Activated naive CD8-positive, alpha-beta T cell treated with anti-CD3 and anti-CD28 coated beads, Interleukin-2, amount 10 ng/mL, durations not matched to agents 7 days and 5 days (primary cell): ENCODE data around the gene ACAP1. TPM values are rescaled to one million over a fixed set of nuclear protein-coding genes. Genes with fewer than 3 reads are reported as not detected.

Source experiments
- ATAC-seq: fragments of 150-1000 bp; cut with Tn5 transposase; one replicate; pipeline ENCODE4 v1.10.0; 2021; ENCODE audit warnings: low read depth, moderate library complexity
- POLR2A ChIA-PET: fragments of 350-600 bp; sonication (Branson Sonifier 250); formaldehyde crosslinking; loops from one replicate; lab custom pipeline; 2021; ENCODE audit warnings: antibody characterized with exemption; lab: Charles Lee
- DNase-seq: peaks from one replicate; pipeline ENCODE4 v3.0.0; 2021
- H3K27ac Mint-ChIP-seq: one replicate; pipeline ENCODE4 v1.8.0; 2022; ENCODE audit warnings: mild to moderate bottlenecking, mixed read lengths
- H3K27me3 Mint-ChIP-seq: one replicate; pipeline ENCODE4 v1.8.0; 2022; ENCODE audit warnings: mild to moderate bottlenecking, moderate library complexity, mixed read lengths
- H3K36me3 Mint-ChIP-seq: one replicate; pipeline ENCODE4 v1.8.0; 2021; ENCODE audit warnings: mild to moderate bottlenecking, mixed read lengths
- H3K4me1 Mint-ChIP-seq: one replicate; pipeline ENCODE4 v1.8.0; 2021; ENCODE audit warnings: mixed read lengths
- H3K4me3 Mint-ChIP-seq: one replicate; pipeline ENCODE4 v1.8.0; 2022; ENCODE audit warnings: mild to moderate bottlenecking, moderate library complexity, mixed read lengths
- H3K9me3 Mint-ChIP-seq: one replicate; pipeline ENCODE4 v1.8.0; 2021; ENCODE audit warnings: mixed read lengths
- total RNA-seq, 2 experiments: library from RNA; stranded (reverse); gene quantifications; one replicate each; pipeline ENCODE4 v1.2.3, GENCODE V29; 2021

ACAP1 gene
- total RNA-seq, 2 experiments from 2014 or later = 710 to 756 TPM

GRCh38 chr17:7392696-7393612, 56.6 kb downstream of the ACAP1 start:
- Mint-ChIP-seq H3K9me3 (no peaks in the 10 kb centered on the region), H3K27ac (peak overlapping the region; percentile 58), H3K4me3 (peak overlapping the region; percentile 95), H3K4me1 (peaks cover 19% of the 10 kb centered on the region), H3K27me3 (no peaks in the 10 kb centered on the region), H3K36me3 (peaks cover 6% of the 10 kb centered on the region)
- ATAC-seq (no peak), DNase-seq (no peak)
- POLR2A ChIA-PET = interaction anchor here (2.0 to 2.4 kb wide), 2 partner anchors 9 to 43 kb away, joined by 7 to 19 read pairs; no protein-coding TSS in a partner anchor

GRCh38 chr17:7393613-7394451, 57.5 kb downstream of the ACAP1 start:
- peaks cover 19% of the 10 kb centered on the region for H3K4me1 Mint-ChIP-seq
- H3K27ac Mint-ChIP-seq = peak overlapping the region; percentile 89
- H3K36me3 Mint-ChIP-seq = peaks cover 6% of the 10 kb centered on the region
- H3K9me3 Mint-ChIP-seq = no peaks in the 10 kb centered on the region
- POLR2A ChIA-PET = interaction anchor here (0.6 to 2.4 kb wide), 8 partner anchors 9 to 159 kb away, joined by 3 to 25 read pairs (median 5); partner anchors contain the start of genes ACAP1 and TMEM256
- peak overlapping the region; percentile 95 for H3K4me3 Mint-ChIP-seq
- peak; percentile 41 for ATAC-seq
- H3K27me3 Mint-ChIP-seq = no peaks in the 10 kb centered on the region
- DNase-seq = peak; percentile 61

- POLR2A ChIA-PET = interaction anchor here (0.6 to 2.4 kb wide), 9 partner anchors 9 to 292 kb away, joined by 3 to 25 read pairs (median 3); partner anchors contain the start of genes ACAP1, TMEM256 and TP53
- H3K27ac Mint-ChIP-seq = peak within 1 kb of the TSS; percentile 89
- H3K4me1 Mint-ChIP-seq = peaks cover 19% of the 10 kb centered on the region
- ATAC-seq = peak; percentile 88
- peaks cover 6% of the 10 kb centered on the region for H3K36me3 Mint-ChIP-seq
- H3K4me3 Mint-ChIP-seq = peak within 1 kb of the TSS; percentile 95
- H3K9me3 Mint-ChIP-seq = no peaks in the 10 kb centered on the region
- DNase-seq = peak; percentile 94
- no peaks in the 10 kb centered on the region for H3K27me3 Mint-ChIP-seq
Observed at GRCh38 chr17:7394452-7395191, 58.3 kb downstream of the ACAP1 start, which contains the start of gene PLSCR3. Gene PLSCR3 (minus strand): TSS chr17:7394525. CDS start chr17:7394110, 415 bp downstream.

GRCh38 chr17:7396147-7396546, 59.8 kb downstream of the ACAP1 start:
- no peak overlapping the region for H3K4me3 Mint-ChIP-seq
- POLR2A ChIA-PET = no interaction called here
- DNase-seq = no peak

GRCh38 chr17:7398612-7399011, 62.3 kb downstream of the ACAP1 start:
- H3K27ac Mint-ChIP-seq = no peak overlapping the region
- no peak for DNase-seq
- H3K4me1 Mint-ChIP-seq = peaks cover 11% of the 10 kb centered on the region
- H3K4me3 Mint-ChIP-seq = no peak overlapping the region
- no peak for ATAC-seq
- POLR2A ChIA-PET = interaction anchor here (0.6 to 1.1 kb wide), 2 partner anchors 62 to 118 kb away, joined by 3 to 5 read pairs; partner anchors contain the start of gene ACAP1
- no peaks in the 10 kb centered on the region for H3K9me3 Mint-ChIP-seq
- H3K36me3 Mint-ChIP-seq = no peaks in the 10 kb centered on the region
- H3K27me3 Mint-ChIP-seq = no peaks in the 10 kb centered on the region

More at GRCh38 chr17:7396147-7396546, 59.8 kb downstream of the ACAP1 start:
- no peak for ATAC-seq
- Mint-ChIP-seq H3K36me3 (peaks cover 3% of the 10 kb centered on the region), H3K27me3 (no peaks in the 10 kb centered on the region), H3K9me3 (no peaks in the 10 kb centered on the region), H3K27ac (peak overlapping the region; percentile 3), H3K4me1 (peaks cover 19% of the 10 kb centered on the region)

Other genes starting within 250 kb of the ACAP1 start
- not detected for gene ASGR2, start 221.7 kb upstream of the ACAP1 start, total RNA-seq
- 1 to 10 TPM; 1.1 to 1.5 TPM for gene ASGR1, start 157.2 kb upstream of the ACAP1 start, total RNA-seq
- gene DLG4, start 116.7 kb upstream of the ACAP1 start, total RNA-seq = 10 to 100 TPM; 21.2 to 22.4 TPM
- gene ACADVL, start 116.6 kb upstream of the ACAP1 start, total RNA-seq = 100 to 1,000 TPM; 417 to 434 TPM
- gene DVL2, start 102.0 kb upstream of the ACAP1 start, total RNA-seq = 10 to 100 TPM; 62.1 to 67.3 TPM
- 10 to 100 TPM; 49.9 to 50.4 TPM for gene PHF23, start 97.1 kb upstream of the ACAP1 start, total RNA-seq
- gene GABARAP, start 94.1 kb upstream of the ACAP1 start, total RNA-seq = 100 to 1,000 TPM; 244 to 251 TPM
- gene CTDNEP1, start 84.8 kb upstream of the ACAP1 start, total RNA-seq = 100 to 1,000 TPM; 157 to 160 TPM
- 10 to 100 TPM; 49.5 to 52.0 TPM for gene ELP5, start 84.3 kb upstream of the ACAP1 start, total RNA-seq
- 1 to 10 TPM; 1.7 to 2.6 TPM for gene CLDN7, start 74.1 kb upstream of the ACAP1 start, total RNA-seq
- not detected for gene SLC2A4, start 54.8 kb upstream of the ACAP1 start, total RNA-seq
- gene YBX2, start 41.9 kb upstream of the ACAP1 start, total RNA-seq = 1 to 10 TPM in 1 of 2 experiments, under 1 TPM in 1; 0.37 to 1.2 TPM
- gene EIF5A, start 28.9 kb upstream of the ACAP1 start, total RNA-seq = 100 to 1,000 TPM; 420 to 451 TPM
- gene GPS2, start 21.2 kb upstream of the ACAP1 start, total RNA-seq = 10 to 100 TPM; 97.1 to 98.5 TPM
- 10 to 100 TPM; 53.4 to 58.6 TPM for gene NEURL4, start 7.2 kb upstream of the ACAP1 start, total RNA-seq
- 1 to 10 TPM; 8.1 to 8.7 TPM for gene KCTD11, start 15.6 kb downstream of the ACAP1 start, total RNA-seq
- gene TMEM95, start 18.6 kb downstream of the ACAP1 start, total RNA-seq = not detected
- gene TNK1, start 44.6 kb downstream of the ACAP1 start, total RNA-seq = 1 to 10 TPM; 5.2 to 6.5 TPM
- gene PLSCR3, start 58.0 kb downstream of the ACAP1 start, total RNA-seq = 10 to 100 TPM; 79.3 to 82.1 TPM
- 10 to 100 TPM; 52.9 to 55.6 TPM for gene TMEM256, start 67.6 kb downstream of the ACAP1 start, total RNA-seq
- gene NLGN2, start 71.3 kb downstream of the ACAP1 start, total RNA-seq = 1 to 10 TPM; 8.0 to 8.7 TPM
- gene SPEM1, start 83.8 kb downstream of the ACAP1 start, total RNA-seq = not detected
- gene SPEM2, start 89.1 kb downstream of the ACAP1 start, total RNA-seq = not detected
- gene SPEM3, start 92.3 kb downstream of the ACAP1 start, total RNA-seq = not detected
- gene TMEM102, start 98.9 kb downstream of the ACAP1 start, total RNA-seq = 10 to 100 TPM; 15.7 to 17.7 TPM
- gene FGF11, start 103.0 kb downstream of the ACAP1 start, total RNA-seq = 10 to 100 TPM; 25.4 to 28.5 TPM
- 10 to 100 TPM; 15.2 to 15.7 TPM for gene CHRNB1, start 108.5 kb downstream of the ACAP1 start, total RNA-seq
- gene ZBTB4, start 143.1 kb downstream of the ACAP1 start, total RNA-seq = 10 to 100 TPM; 56.0 to 58.6 TPM
- not detected for gene SLC35G6, start 144.9 kb downstream of the ACAP1 start, total RNA-seq
- 100 to 1,000 TPM; 192 to 214 TPM for gene POLR2A, start 147.8 kb downstream of the ACAP1 start, total RNA-seq
- gene TNFSF12, start 212.5 kb downstream of the ACAP1 start, total RNA-seq = 10 to 100 TPM; 93.0 to 95.7 TPM
- gene TNFSF13, start 222.2 kb downstream of the ACAP1 start, total RNA-seq = 1 to 10 TPM; 8.2 to 8.4 TPM
- gene SENP3, start 225.4 kb downstream of the ACAP1 start, total RNA-seq = 10 to 100 TPM; 43.7 to 50.2 TPM
- gene CD68, start 243.1 kb downstream of the ACAP1 start, total RNA-seq = 10 to 100 TPM; 32.5 to 33.9 TPM
- gene MPDU1, start 247.3 kb downstream of the ACAP1 start, total RNA-seq = 10 to 100 TPM; 50.2 TPM